GM21825 (cell line): ENCODE data around the gene SLC7A5.
A peak's percentile ranks its signal among the peaks of the same experiment; 100 is the strongest.
"Not testable (repeated sequence)": the region's sequence is repeated elsewhere in the genome, so short reads cannot be mapped to it uniquely, and the experiment has no call there.

Experiments
- ATAC-seq: cut with Tn5 transposase; IDR thresholded peaks from one replicate; pipeline ENCODE4 v1.9.1; 2021; ENCODE audit warnings: mild to moderate bottlenecking, moderate library complexity; ENCODE audit not compliant: unreplicated experiment

Gene SLC7A5

GRCh38 chr16:87889762-87890161 is 20.5 kb upstream of the SLC7A5 start:
- not testable (repeated sequence) for ATAC-seq

- ATAC-seq, result not testable (repeated sequence)
These were observed 19.0 kb upstream of the SLC7A5 start for GRCh38 chr16:87888346-87888745.

- ATAC-seq, result not testable (repeated sequence)
These were observed 18.6 kb upstream of the SLC7A5 start for GRCh38 chr16:87887931-87888330.

- ATAC-seq, result not testable (repeated sequence)
These were observed 16.2 kb upstream of the SLC7A5 start for GRCh38 chr16:87885371-87885967.

GRCh38 chr16:87882436-87883019 is 13.2 kb upstream of the SLC7A5 start:
- ATAC-seq, result no peak

- ATAC-seq, result no peak
These were observed 12.3 kb upstream of the SLC7A5 start for GRCh38 chr16:87881324-87882200.

- no peak for ATAC-seq
These were observed 10.9 kb upstream of the SLC7A5 start for GRCh38 chr16:87880117-87880696.

GRCh38 chr16:87879411-87880013 is 10.2 kb upstream of the SLC7A5 start:
- not testable (repeated sequence) for ATAC-seq

GRCh38 chr16:87878704-87879103 is 9.4 kb upstream of the SLC7A5 start:
- ATAC-seq, result no peak

GRCh38 chr16:87877942-87878507 is 8.7 kb upstream of the SLC7A5 start:
- no peak for ATAC-seq

- ATAC-seq, result no peak
These were observed 5.5 kb upstream of the SLC7A5 start for GRCh38 chr16:87874639-87875427.

- ATAC-seq, result not testable (repeated sequence)
These were observed 1.3 kb upstream of the SLC7A5 start for GRCh38 chr16:87870418-87871291.

- ATAC-seq, result not testable (repeated sequence)
These were observed 641 bp upstream of the SLC7A5 start for GRCh38 chr16:87869879-87870417.

- peak; percentile 29 for ATAC-seq
These were observed 865 bp downstream of the SLC7A5 start for GRCh38 chr16:87868254-87869029.

GRCh38 chr16:87865902-87866555 is 3.3 kb downstream of the SLC7A5 start:
- ATAC-seq, result not testable (repeated sequence)

- ATAC-seq, result no peak
These were observed 4.8 kb downstream of the SLC7A5 start for GRCh38 chr16:87864331-87864989.

GRCh38 chr16:87863327-87863635 is 6.0 kb downstream of the SLC7A5 start:
- not testable (repeated sequence) for ATAC-seq
